Measurements from ENCODE around the gene NOP14.
A peak's percentile ranks its signal among the peaks of the same experiment; 100 is the strongest.

Gene NOP14

DNA sequence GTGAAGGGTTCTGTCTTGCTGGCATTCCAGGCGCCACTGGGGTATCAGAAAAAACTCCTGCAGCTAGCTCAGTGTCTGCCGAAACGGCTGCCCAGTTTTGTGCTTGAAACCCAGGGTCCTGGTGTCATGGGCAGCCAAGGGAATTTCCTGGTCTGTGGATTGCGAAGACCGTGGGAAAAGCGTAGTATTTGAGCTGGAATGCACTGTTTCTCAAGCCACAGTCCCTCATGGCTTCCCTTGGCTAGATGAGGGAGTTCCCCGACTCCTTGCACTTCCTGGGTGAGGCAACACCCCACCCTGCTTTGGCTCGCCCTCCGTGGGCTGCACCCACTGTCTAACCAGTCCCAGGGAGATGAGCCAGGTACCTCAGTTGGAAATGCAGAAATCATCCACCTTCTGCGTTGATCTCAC, 40.1 kb downstream of the NOP14 start:
- TF ChIP-seq, protein P1, sequence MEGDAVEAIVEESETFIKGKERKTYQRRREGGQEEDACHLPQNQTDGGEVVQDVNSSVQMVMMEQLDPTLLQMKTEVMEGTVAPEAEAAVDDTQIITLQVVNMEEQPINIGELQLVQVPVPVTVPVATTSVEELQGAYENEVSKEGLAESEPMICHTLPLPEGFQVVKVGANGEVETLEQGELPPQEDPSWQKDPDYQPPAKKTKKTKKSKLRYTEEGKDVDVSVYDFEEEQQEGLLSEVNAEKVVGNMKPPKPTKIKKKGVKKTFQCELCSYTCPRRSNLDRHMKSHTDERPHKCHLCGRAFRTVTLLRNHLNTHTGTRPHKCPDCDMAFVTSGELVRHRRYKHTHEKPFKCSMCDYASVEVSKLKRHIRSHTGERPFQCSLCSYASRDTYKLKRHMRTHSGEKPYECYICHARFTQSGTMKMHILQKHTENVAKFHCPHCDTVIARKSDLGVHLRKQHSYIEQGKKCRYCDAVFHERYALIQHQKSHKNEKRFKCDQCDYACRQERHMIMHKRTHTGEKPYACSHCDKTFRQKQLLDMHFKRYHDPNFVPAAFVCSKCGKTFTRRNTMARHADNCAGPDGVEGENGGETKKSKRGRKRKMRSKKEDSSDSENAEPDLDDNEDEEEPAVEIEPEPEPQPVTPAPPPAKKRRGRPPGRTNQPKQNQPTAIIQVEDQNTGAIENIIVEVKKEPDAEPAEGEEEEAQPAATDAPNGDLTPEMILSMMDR (IDR thresholded peaks at IDR 0.05), result no peak

DNA sequence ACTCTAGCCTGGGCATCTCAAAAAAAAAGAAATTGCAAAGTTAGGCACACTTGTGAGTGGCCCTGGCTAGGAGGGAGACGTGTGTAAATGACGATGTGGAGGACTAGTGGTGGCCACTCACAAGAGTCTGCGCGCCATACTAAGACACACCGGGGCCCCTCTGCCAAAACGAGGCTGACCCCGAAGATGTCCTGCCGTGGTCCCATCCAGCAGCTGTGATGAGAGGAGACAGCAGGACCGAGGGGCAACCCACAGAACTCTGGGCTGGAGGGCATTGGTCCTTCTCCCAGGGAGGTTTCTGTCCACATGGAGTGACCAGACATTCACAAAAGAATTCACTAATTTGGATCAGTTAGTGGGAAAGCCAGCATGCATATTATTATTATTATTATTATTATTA, 47.4 kb downstream of the NOP14 start:
- TF ChIP-seq, protein P1 (IDR thresholded peaks at IDR 0.05), result no peak

DNA sequence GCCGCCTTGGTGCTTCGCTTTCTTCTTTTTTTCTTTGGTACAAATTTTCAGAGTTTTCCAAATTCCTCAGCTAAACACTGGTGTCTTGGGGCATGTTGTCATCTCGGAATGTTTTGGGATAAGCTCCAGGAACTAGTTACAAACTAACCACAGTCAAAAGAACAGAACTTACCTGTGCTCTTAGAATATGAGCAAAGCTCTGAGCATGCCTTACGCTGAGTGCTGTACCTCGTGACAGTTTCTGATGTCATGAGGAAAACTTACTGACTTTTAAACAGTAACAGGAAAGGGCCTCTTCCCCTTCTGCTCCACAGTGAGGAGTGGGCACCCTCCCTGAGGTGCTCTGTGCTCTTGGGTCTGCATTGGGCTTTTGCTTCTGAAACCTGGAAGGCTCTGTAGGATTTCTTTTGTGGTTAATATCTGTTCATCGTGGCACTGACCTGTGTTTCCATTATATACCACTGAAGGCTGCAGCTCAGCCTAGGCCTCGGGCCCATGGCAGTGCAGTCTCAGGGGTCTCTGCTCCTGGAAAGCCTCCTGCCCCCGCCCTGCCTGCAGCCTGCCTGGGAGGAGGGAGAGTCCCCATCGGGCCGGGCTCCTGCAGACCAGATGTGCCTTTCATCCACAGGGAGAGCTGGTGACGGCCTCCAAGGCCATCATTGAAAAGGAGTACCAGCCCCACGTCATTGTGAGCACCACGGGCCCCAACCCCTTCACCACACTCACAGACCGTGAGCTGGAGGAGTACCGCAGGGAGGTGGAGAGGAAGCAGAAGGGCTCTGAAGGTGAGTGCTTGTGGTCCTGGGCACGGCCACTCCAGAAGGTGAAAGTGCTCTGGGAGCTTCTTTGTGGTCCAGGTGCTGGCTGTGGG, 48.7 kb downstream of the NOP14 start:
- TF ChIP-seq, protein P1 (IDR thresholded peaks at IDR 0.05), result no peak

DNA sequence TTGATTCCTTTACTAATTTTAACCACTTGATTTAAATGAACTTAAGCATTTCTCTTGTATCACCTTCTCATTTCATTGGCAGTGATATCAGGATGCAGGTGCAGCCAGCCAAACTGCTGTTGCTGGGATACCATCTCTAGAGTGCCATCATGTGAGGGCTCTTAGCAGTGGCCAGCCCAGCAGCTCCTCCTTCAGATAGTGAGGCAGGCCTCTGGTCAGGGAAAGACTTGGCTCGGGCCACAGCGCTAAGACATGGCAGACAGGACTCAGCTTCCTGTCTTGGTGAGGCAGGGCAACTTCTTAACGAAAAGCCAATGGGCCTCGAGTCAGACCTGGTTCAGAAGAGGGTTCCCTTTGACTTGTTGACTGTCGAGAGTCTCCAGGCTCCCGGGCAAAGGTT, 50.0 kb downstream of the NOP14 start:
- TF ChIP-seq, protein P1 (IDR thresholded peaks at IDR 0.05), result no peak

DNA sequence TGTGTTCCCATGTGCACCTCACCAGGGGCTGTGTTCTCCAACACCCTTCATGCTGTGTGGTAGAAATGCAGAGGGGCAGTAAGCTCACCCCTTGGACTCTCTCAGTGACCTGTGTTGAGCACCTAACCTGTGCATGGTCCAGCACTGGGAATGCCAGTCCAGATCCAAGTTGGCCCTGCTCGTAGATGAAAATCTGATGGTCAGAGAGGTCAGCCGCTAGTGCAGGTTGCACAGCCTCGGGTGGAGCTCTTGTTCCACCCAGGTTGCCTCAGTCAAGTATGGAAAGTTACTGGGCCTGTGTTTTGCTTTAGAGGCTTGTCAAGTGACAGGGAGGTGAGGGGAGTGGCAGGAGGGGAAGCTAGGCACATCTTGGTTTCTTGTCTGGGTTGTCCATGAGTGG, 51.3 kb downstream of the NOP14 start:
- TF ChIP-seq, protein P1 (IDR thresholded peaks at IDR 0.05), result no peak

DNA sequence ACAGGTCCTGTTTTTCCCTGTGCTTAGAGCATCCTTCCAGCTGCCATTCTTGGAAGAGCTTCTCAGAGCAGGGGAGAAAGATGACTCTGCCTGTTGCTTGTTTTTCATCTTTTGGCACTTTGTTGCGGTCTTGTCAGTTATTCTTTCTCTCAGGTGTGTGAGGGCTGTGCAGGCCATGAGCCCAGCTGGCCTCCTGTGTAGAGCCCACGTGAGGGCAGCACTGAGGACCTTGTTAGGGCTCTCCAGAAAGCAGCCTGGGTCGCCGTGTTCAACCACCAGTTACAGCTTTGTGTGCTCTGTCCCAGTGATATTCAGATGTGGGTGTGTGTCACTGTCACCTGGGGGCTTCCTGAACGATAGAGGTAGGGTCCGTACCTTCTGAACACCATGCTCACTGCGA, 52.8 kb downstream of the NOP14 start:
- TF ChIP-seq, protein P1 (IDR thresholded peaks at IDR 0.05), result no peak

DNA sequence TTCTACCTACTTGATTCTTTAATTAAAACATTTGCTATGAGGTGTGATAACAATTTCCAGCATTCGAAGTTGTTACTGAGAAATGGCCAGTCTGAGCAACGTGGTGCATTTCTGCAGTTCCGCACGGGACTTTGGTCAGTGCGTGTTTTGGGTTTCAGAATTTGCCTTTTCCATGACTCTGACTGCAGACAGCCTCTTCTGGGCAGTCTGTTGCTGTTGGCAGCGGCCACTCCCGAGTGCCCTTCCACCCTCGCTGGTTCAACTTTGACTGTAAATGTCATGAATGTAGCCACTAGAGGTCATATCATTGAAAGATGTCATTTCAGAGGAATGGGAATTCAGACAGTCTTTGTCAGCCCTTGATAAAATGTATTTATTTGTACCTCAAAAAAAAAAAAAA, 53.6 kb downstream of the NOP14 start:
- TF ChIP-seq, protein P1 (IDR thresholded peaks at IDR 0.05), result peak; percentile 22

All from LNCAP (cell line).